GM18520 (cell line): ENCODE data around the gene TMEM131L.
"Not testable (repeated sequence)": the region's sequence is repeated elsewhere in the genome, so short reads cannot be mapped to it uniquely, and the experiment has no call there.

ENCODE experiments used
- ATAC-seq: cut with Tn5 transposase; IDR thresholded peaks from one replicate; pipeline ENCODE4 v1.9.1; 2021; ENCODE audit not compliant: unreplicated experiment

The TMEM131L gene

GRCh38 chr4:153643406-153644383 lies 177.5 kb downstream of the TMEM131L start:
- ATAC-seq: peak; percentile 83

- ATAC-seq: no peak
Observed at GRCh38 chr4:153645183-153645582, 179.0 kb downstream of the TMEM131L start.

GRCh38 chr4:153646261-153646660 lies 180.1 kb downstream of the TMEM131L start:
- ATAC-seq: no peak

- ATAC-seq: no peak
Observed at GRCh38 chr4:153646978-153647377, 180.8 kb downstream of the TMEM131L start.

GRCh38 chr4:153647975-153648374 lies 181.8 kb downstream of the TMEM131L start:
- ATAC-seq: no peak

- no peak for ATAC-seq
Observed at GRCh38 chr4:153649572-153649991, 183.4 kb downstream of the TMEM131L start.

GRCh38 chr4:153651116-153651515 lies 185.0 kb downstream of the TMEM131L start:
- no peak for ATAC-seq

GRCh38 chr4:153651587-153651986 lies 185.4 kb downstream of the TMEM131L start:
- ATAC-seq: no peak

GRCh38 chr4:153652051-153652784 lies 186.1 kb downstream of the TMEM131L start:
- ATAC-seq: no peak

GRCh38 chr4:153655002-153655541 lies 188.9 kb downstream of the TMEM131L start:
- no peak for ATAC-seq

- ATAC-seq: no peak
Observed at GRCh38 chr4:153655928-153656327, 189.8 kb downstream of the TMEM131L start.

GRCh38 chr4:153661215-153661822 lies 195.2 kb downstream of the TMEM131L start:
- ATAC-seq: no peak

GRCh38 chr4:153661908-153662307 lies 195.7 kb downstream of the TMEM131L start:
- no peak for ATAC-seq

- no peak for ATAC-seq
Observed at GRCh38 chr4:153663667-153664066, 197.5 kb downstream of the TMEM131L start.

- ATAC-seq: not testable (repeated sequence)
Observed at GRCh38 chr4:153666505-153666904, 200.3 kb downstream of the TMEM131L start.

GRCh38 chr4:153668647-153669046 lies 202.5 kb downstream of the TMEM131L start:
- no peak for ATAC-seq

- no peak for ATAC-seq
Observed at GRCh38 chr4:153669838-153670237, 203.7 kb downstream of the TMEM131L start.

- ATAC-seq: no peak
Observed at GRCh38 chr4:153676486-153676885, 210.3 kb downstream of the TMEM131L start.

GRCh38 chr4:153676984-153677383 lies 210.8 kb downstream of the TMEM131L start:
- no peak for ATAC-seq

- no peak for ATAC-seq
Observed at GRCh38 chr4:153679486-153679885, 213.3 kb downstream of the TMEM131L start.

- ATAC-seq: no peak
Observed at GRCh38 chr4:153683763-153684181, 217.6 kb downstream of the TMEM131L start.
